Muscle layer of duodenum (tissue), 2 donors: ENCODE results near the gene ONECUT2.

ENCODE experiments used
- H3K27ac ChIP-seq: one replicate; pipeline ENCODE4 v1.7.0; 2013; ENCODE audit warnings: mild to moderate bottlenecking, low read length
- H3K27me3 ChIP-seq: one replicate; pipeline ENCODE4 v1.7.0; 2013; ENCODE audit warnings: low read depth, mild to moderate bottlenecking, control low read depth, low read length
- H3K36me3 ChIP-seq, 2 donors: one replicate each; pipeline ENCODE4 v1.7.0; 2013; ENCODE audit warnings: low read length in 2 of 2, control low read depth in 1 of 2, mild to moderate bottlenecking in 1 of 2; ENCODE audit not compliant: insufficient read depth in 2 of 2, control insufficient read depth in 1 of 2
- H3K4me1 ChIP-seq, 2 donors: one replicate each; pipeline ENCODE4 v1.7.0; 2013; ENCODE audit warnings: low read length in 2 of 2, mild to moderate bottlenecking in 2 of 2, control low read depth in 1 of 2, moderate library complexity in 1 of 2; ENCODE audit not compliant: insufficient read depth in 2 of 2, control insufficient read depth in 1 of 2
- H3K4me3 ChIP-seq, 2 donors: one replicate each; pipeline ENCODE4 v1.7.0; 2013; ENCODE audit warnings: low read length in 2 of 2, low read depth in 1 of 2, mild to moderate bottlenecking in 1 of 2
- H3K9me3 ChIP-seq, 2 donors: one replicate each; pipeline ENCODE4 v1.7.0; 2013; ENCODE audit warnings: low read length in 2 of 2, control low read depth in 1 of 2, mild to moderate bottlenecking in 1 of 2; ENCODE audit not compliant: control insufficient read depth in 1 of 2
- donor health status: healthy.

ONECUT2 gene

DNA sequence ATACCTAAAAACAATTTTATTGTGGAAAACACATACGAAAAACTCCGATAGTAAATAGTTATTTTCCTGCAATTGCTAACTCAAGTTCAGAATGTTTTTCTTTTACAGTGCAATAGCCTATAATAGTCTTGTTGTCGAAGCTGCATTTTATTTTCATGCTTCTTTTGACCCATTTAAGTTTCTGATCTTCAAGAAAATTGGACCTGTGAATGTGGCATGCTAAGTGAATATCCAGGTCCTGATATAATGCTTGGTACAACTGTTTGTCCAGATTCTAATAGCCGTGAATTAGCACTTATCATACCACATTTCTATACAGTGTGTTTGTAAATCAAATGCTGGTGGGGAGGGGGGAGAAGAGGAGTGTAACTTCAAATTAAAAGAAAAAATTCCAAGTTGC lies 3.0 kb upstream of the ONECUT2 start:
- H3K27ac ChIP-seq: peak overlapping the region; percentile 92
- peaks cover 71% of the 10 kb centered on the region for H3K27me3 ChIP-seq
- peak overlapping the region in 1 of 2 donors; percentile 35 for H3K4me3 ChIP-seq
- H3K36me3 ChIP-seq: no peaks in the 10 kb centered on the region
- H3K4me1 ChIP-seq: peaks cover 0 to 51% of the 10 kb centered on the region in 2 donors
- peaks cover 4 to 6% of the 10 kb centered on the region in 2 donors for H3K9me3 ChIP-seq

DNA sequence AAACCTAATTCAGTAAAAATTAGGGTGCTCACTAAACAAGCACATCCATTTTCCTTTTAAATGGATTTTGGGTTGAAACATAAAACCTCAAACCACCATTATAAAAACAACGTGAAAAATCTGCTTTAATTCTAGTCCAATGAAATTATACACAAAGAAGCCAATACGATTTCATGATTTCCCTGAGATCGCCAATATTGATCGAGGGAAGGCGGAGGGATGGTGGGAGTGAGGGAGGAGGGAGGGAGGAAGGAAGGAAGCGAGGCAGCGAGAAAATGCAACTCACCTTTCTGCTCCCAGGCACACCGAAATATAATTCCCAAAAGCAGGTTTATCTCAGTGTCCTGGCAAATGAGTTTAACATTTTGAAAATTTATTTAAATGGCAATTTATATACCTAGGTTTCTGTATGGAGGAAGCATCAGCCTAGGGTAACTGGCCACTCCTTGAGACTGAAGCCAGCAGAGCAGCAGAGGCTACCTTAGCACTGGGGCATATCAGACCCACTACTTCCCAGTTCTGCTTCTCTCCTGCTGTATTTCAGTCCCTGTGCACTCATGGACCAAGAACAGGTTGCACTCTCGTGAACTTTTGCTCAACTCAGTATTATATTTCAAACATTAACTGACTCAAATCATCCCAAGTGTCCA lies 2.3 kb upstream of the ONECUT2 start:
- Histone ChIP-seq H3K4me3 (peak overlapping the region in 1 of 2 donors; percentile 38), H3K4me1 (peaks cover 0 to 52% of the 10 kb centered on the region in 2 donors), H3K9me3 (peaks cover 4 to 6% of the 10 kb centered on the region in 2 donors), H3K27ac (peak overlapping the region; percentile 92), H3K27me3 (peaks cover 72% of the 10 kb centered on the region), H3K36me3 (no peaks in the 10 kb centered on the region)

GRCh38 chr18:57433482-57433881 lies 1.7 kb upstream of the ONECUT2 start:
- peaks cover 0 to 52% of the 10 kb centered on the region in 2 donors for H3K4me1 ChIP-seq
- H3K36me3 ChIP-seq: no peaks in the 10 kb centered on the region
- H3K27ac ChIP-seq: peak overlapping the region; percentile 92
- H3K27me3 ChIP-seq: peaks cover 77% of the 10 kb centered on the region
- peaks cover 1 to 6% of the 10 kb centered on the region in 2 donors for H3K9me3 ChIP-seq
- peak overlapping the region in 1 of 2 donors; percentile 68 for H3K4me3 ChIP-seq

DNA sequence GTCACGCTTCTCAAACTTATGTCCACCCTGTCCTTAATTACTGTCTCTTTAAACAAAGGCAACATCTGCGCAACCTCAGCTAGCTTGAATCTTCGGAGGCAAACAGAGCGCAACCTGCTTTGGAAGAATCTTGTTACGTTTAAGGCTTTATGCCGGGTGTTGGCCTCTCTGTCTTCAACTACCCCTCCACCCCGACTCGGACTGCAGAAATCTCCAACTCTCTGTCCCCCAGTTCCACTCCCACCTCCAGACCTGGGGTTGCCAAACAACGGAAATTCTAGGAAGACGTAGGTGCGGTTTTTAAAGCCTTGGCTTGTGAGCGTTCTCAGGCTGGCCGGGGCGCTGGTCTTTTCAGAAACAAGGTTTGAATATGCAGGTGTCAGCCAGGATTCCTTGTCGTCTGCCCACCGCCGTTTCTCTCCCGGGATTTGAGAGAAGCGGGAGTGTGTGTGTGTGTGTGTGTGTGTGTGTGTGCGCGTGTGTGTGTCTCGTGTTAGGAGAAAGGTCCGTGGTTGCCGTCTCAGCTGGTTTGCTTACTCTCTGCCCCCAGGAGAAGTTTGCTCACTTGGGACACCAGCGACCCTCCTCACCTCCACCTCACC lies 1.1 kb upstream of the ONECUT2 start:
- peaks cover 77% of the 10 kb centered on the region for H3K27me3 ChIP-seq
- H3K27ac ChIP-seq: peak overlapping the region; percentile 56
- no peaks in the 10 kb centered on the region for H3K36me3 ChIP-seq
- H3K4me1 ChIP-seq: peaks cover 0 to 53% of the 10 kb centered on the region in 2 donors
- H3K9me3 ChIP-seq: peaks cover 0 to 5% of the 10 kb centered on the region in 2 donors
- peak overlapping the region; percentile 68 to 70 for H3K4me3 ChIP-seq

DNA sequence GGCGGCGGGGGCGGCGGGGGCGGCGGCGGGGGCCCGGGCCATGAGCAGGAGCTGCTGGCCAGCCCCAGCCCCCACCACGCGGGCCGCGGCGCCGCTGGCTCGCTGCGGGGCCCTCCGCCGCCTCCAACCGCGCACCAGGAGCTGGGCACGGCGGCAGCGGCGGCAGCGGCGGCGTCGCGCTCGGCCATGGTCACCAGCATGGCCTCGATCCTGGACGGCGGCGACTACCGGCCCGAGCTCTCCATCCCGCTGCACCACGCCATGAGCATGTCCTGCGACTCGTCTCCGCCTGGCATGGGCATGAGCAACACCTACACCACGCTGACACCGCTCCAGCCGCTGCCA lies 644 bp downstream of the ONECUT2 start:
- Histone ChIP-seq H3K27ac (no peak overlapping the region), H3K27me3 (peaks cover 79% of the 10 kb centered on the region), H3K4me3 (peak overlapping the region; percentile 45 to 65), H3K36me3 (no peaks in the 10 kb centered on the region), H3K9me3 (no peaks in the 10 kb centered on the region), H3K4me1 (peaks cover 0 to 64% of the 10 kb centered on the region in 2 donors)

- Histone ChIP-seq H3K4me3 (peak overlapping the region; percentile 45 to 65), H3K4me1 (peaks cover 0 to 69% of the 10 kb centered on the region in 2 donors), H3K27me3 (peaks cover 80% of the 10 kb centered on the region), H3K27ac (peak overlapping the region; percentile 77), H3K9me3 (no peaks in the 10 kb centered on the region), H3K36me3 (no peaks in the 10 kb centered on the region)
Measured at GRCh38 chr18:57436191-57436964, 1.2 kb downstream of the ONECUT2 start.

- Histone ChIP-seq H3K27ac (peak overlapping the region; percentile 77), H3K9me3 (no peaks in the 10 kb centered on the region), H3K4me1 (peaks cover 0 to 73% of the 10 kb centered on the region in 2 donors), H3K36me3 (no peaks in the 10 kb centered on the region), H3K4me3 (peak overlapping the region; percentile 45 to 65), H3K27me3 (peaks cover 77% of the 10 kb centered on the region)
Measured at GRCh38 chr18:57436965-57437333, 1.8 kb downstream of the ONECUT2 start.

- Histone ChIP-seq H3K4me1 (peaks cover 0 to 73% of the 10 kb centered on the region in 2 donors), H3K4me3 (peak overlapping the region; percentile 46 to 65), H3K27me3 (peaks cover 73% of the 10 kb centered on the region), H3K36me3 (no peaks in the 10 kb centered on the region), H3K27ac (peak overlapping the region; percentile 77), H3K9me3 (no peaks in the 10 kb centered on the region)
Measured at GRCh38 chr18:57437402-57437765, 2.2 kb downstream of the ONECUT2 start.

DNA sequence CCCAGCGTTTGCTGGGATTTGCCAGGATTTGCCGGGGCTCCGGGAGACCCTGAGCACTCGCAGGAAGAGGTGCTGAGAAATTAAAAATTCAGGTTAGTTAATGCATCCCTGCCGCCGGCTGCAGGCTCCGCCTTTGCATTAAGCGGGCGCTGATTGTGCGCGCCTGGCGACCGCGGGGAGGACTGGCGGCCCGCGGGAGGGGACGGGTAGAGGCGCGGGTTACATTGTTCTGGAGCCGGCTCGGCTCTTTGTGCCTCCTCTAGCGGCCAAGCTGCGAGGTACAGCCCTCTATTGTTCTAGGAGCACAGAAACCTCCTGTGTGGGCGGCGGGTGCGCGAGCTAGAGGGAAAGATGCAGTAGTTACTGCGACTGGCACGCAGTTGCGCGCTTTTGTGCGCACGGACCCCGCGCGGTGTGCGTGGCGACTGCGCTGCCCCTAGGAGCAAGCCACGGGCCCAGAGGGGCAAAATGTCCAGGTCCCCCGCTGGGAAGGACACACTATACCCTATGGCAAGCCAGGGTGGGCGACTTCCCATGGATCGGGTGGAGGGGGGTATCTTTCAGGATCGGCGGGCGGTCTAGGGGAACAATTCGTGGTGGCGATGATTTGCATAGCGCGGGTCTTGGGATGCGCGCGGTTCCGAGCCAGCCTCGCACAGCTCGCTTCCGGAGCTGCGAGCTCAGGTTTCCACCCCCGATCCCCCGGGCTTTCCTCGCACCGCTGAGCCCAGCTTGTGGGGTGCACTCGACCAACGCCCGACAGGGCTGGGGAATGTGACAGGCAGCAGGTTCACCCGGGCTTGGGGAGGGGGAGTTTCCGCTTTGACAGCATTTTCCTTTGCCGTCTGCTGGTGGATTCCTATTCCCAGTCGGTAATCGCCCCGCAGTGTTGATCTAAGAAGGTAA lies 2.8 kb downstream of the ONECUT2 start:
- Histone ChIP-seq H3K4me3 (peak overlapping the region; percentile 46 to 65), H3K27me3 (peaks cover 74% of the 10 kb centered on the region)

DNA sequence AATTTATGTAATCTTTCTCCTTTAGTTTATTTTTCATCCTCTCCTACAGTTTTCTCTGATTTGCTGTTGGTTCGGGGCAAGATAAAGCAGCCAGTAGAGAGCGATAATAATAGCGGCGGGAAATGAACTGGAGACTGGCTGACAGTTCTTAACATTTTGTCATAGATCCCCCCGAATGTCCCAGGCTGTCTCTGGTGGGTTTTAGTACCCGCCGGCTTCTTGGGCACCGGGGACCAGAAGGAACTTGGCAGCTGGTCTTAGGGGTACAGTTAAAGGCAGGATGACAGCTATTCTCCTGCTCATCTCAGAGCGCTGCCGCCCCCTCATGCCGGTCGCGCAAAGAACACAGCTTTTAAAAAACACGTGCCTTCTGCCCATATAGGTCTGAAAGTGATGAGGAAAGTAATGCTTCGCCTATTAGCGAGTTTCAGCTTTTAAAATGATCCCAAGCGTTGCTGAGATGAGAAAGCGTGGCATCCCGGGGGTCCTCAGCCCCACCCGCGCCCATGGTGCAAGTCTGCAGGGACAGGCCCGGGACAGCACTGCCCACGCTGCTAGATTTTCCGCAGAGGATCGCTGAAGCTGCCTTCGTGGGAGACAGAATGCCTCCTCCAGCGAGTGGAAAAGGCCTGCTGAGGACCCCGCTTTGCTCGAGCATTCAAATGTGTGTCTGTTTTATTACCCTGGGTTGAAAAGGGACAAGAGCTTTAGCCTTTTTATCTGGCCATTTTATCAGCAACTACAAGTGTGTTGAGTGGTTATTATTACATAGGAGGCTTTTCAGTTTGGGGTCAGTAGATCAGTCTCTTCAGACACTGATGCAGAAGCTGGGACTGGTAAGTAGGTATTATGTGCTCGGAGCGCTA lies 3.8 kb downstream of the ONECUT2 start:
- H3K4me3 ChIP-seq: peak overlapping the region in 1 of 2 donors; percentile 45
- no peaks in the 10 kb centered on the region for H3K9me3 ChIP-seq
- H3K27ac ChIP-seq: peak overlapping the region; percentile 31
- peaks cover 67% of the 10 kb centered on the region for H3K27me3 ChIP-seq
- peaks cover 0 to 70% of the 10 kb centered on the region in 2 donors for H3K4me1 ChIP-seq
- H3K36me3 ChIP-seq: no peaks in the 10 kb centered on the region

More for the DNA sequence above, 2.8 kb downstream of the ONECUT2 start:
- Histone ChIP-seq H3K4me1 (peaks cover 0 to 73% of the 10 kb centered on the region in 2 donors), H3K9me3 (no peaks in the 10 kb centered on the region), H3K27ac (peak overlapping the region; percentile 77), H3K36me3 (no peaks in the 10 kb centered on the region)
